ENCODE data around the gene OR13C5. TPM values are rescaled to one million over a fixed set of nuclear protein-coding genes. Genes with fewer than 3 reads are reported as not detected.

OR13C5 gene
- total and polyA plus RNA-seq, 4 experiments from 2014 or later, result not detected

DNA sequence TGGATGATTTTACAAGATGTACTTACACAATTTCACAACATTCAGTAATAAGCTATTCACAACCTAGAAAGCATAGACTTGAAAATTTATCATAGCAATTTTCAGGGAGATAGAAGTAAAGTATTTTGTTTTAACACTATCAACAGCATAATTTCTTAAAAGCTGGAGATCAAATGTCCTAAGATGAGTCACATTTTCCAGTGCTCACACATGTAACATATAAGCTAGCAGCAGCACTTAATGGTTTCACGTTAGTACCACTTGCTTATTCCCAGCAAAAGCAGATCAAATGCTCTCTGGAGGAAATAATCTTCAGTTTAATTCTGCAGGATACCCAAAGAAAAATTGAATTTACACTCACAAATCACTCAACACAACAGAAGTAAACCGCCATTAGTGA lies 23.8 kb downstream of the OR13C5 start:
- no peak for DNase-seq
- ChIA-PET CTCF (ENCODE audit: partially characterized antibody) (no interaction called here), POLR2A (ENCODE audit: partially characterized antibody) (no interaction called here)
- Histone ChIP-seq H3K4me1 (ENCODE audit: insufficient read depth, low read length) (no peaks in the 10 kb centered on the region), H3K36me3 (ENCODE audit: insufficient read depth, low read length) (no peaks in the 10 kb centered on the region), H3K9me3 (ENCODE audit: control insufficient read depth in 1 of 2, low read length in 2 of 2) (no peaks in the 10 kb centered on the region), H3K4me3 (ENCODE audit: low read length in 2 of 2) (no peak overlapping the region), H3K27ac (ENCODE audit: low read depth, low read length) (no peak overlapping the region), H3K27me3 (ENCODE audit: insufficient read depth, low read length) (no peaks in the 10 kb centered on the region)
- no peaks in the 10 kb centered on the region for H3K27me3 Mint-ChIP-seq
- H3K27ac Mint-ChIP-seq, result no peak overlapping the region
- H3K4me3 Mint-ChIP-seq, result no peak overlapping the region
- no peaks in the 10 kb centered on the region for H3K36me3 Mint-ChIP-seq
- intact Hi-C loops (cut with micrococcal nuclease), result no loop called here
- peaks cover 4 to 28% (median 5%) of the 10 kb centered on the region in 8 donors for H3K9me3 Mint-ChIP-seq
- H3K4me1 Mint-ChIP-seq, result no peaks in the 10 kb centered on the region

DNA sequence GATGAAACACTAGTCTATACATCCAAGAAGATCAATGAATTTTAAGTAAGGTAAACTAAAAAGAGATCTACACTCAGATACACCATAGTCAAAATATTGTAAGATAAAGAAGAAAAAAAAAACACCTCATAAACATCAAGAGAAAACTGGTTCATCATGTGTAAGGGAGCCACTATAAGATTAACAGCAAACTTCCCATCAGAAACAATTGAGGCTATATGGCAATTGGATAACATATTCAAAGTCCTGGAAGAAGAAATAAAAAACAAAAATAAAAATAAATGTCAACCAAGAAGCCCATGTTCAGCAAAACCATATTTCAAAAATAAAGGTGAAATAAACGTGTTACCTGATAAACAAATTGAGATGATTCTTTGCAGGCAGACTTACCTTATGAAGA lies 26.6 kb downstream of the OR13C5 start:
- Mint-ChIP-seq H3K4me1 (no peaks in the 10 kb centered on the region), H3K27me3 (no peaks in the 10 kb centered on the region), H3K9me3 (peaks cover 2 to 28% (median 5%) of the 10 kb centered on the region in 8 donors), H3K36me3 (no peaks in the 10 kb centered on the region), H3K4me3 (no peak overlapping the region), H3K27ac (no peak overlapping the region)
- intact Hi-C loops (cut with micrococcal nuclease), result no loop called here
- H3K4me3 ChIP-seq (ENCODE audit: low read length in 2 of 2), result no peak overlapping the region
- no peaks in the 10 kb centered on the region for H3K9me3 ChIP-seq (ENCODE audit: control insufficient read depth in 1 of 2, low read length in 2 of 2)
- CTCF ChIA-PET (ENCODE audit: partially characterized antibody), result no interaction called here
- no peaks in the 10 kb centered on the region for H3K4me1 ChIP-seq (ENCODE audit: insufficient read depth, low read length)
- H3K36me3 ChIP-seq (ENCODE audit: insufficient read depth, low read length), result no peaks in the 10 kb centered on the region
- H3K27ac ChIP-seq (ENCODE audit: low read depth, low read length), result no peak overlapping the region
- no peak for DNase-seq
- H3K27me3 ChIP-seq (ENCODE audit: insufficient read depth, low read length), result no peaks in the 10 kb centered on the region
- POLR2A ChIA-PET (ENCODE audit: partially characterized antibody), result no interaction called here

DNA sequence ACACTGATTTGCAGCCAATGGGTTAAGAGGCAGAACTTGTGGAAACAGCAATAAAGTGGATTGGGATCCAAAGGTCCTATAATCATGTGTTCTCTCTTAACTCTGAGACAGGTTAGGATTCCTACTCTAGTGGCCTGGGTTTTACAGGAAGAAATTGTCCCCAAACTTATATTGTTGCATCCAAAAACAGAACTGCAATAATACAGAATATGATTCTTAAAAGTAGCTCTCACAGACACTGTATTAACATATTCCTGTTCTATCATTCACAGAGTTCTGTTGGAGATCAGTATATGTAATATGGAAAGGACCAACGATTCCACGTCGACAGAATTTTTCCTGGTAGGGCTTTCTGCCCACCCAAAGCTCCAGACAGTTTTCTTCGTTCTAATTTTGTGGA lies 30.3 kb downstream of the OR13C5 start, which contains the start of gene OR13C8:
OR13C8 (plus strand) TSS at position 301 of the 400 bp plus-strand sequence; CDS start at position 301, 0 bp downstream.
- no peak within 1 kb of the TSS for H3K27ac ChIP-seq (ENCODE audit: low read depth, low read length)
- POLR2A ChIA-PET (ENCODE audit: partially characterized antibody), result no interaction called here
- peaks cover 2 to 24% (median 5%) of the 10 kb centered on the region in 8 donors for H3K9me3 Mint-ChIP-seq
- no peaks in the 10 kb centered on the region for H3K36me3 Mint-ChIP-seq
- CTCF ChIA-PET (ENCODE audit: partially characterized antibody), result no interaction called here
- no peaks in the 10 kb centered on the region for H3K27me3 Mint-ChIP-seq
- H3K27ac Mint-ChIP-seq, result no peak within 1 kb of the TSS
- no peak for DNase-seq
- intact Hi-C loops (cut with micrococcal nuclease), result no loop called here
- H3K4me3 Mint-ChIP-seq, result no peak within 1 kb of the TSS
- no peaks in the 10 kb centered on the region for H3K36me3 ChIP-seq (ENCODE audit: insufficient read depth, low read length)
- no peaks in the 10 kb centered on the region for H3K9me3 ChIP-seq (ENCODE audit: control insufficient read depth in 1 of 2, low read length in 2 of 2)
- H3K4me1 Mint-ChIP-seq, result no peaks in the 10 kb centered on the region
- no peak within 1 kb of the TSS for H3K4me3 ChIP-seq (ENCODE audit: low read length in 2 of 2)
- no peaks in the 10 kb centered on the region for H3K27me3 ChIP-seq (ENCODE audit: insufficient read depth, low read length)
- no peaks in the 10 kb centered on the region for H3K4me1 ChIP-seq (ENCODE audit: insufficient read depth, low read length)

DNA sequence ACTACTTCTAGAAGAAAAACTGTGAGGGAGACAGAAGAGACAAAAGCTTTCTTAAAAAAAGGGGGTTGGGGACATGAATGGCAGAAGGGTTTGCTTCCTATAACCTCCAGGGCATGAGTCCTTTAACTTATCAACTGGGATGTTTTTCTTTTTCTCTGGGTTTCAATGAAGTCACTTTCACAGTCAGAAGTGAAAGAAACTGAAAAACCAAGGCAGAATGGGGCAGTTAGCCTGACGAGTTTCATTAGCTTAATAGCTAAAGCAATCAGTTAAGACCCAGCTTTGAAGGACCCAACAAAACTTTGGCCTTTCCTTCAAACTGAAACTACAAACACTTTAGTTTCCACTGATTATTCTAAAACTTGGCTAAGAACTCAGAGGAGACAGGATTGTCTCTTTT lies 34.9 kb downstream of the OR13C5 start:
- no peaks in the 10 kb centered on the region for H3K27me3 Mint-ChIP-seq
- no peaks in the 10 kb centered on the region for H3K27me3 ChIP-seq (ENCODE audit: insufficient read depth, low read length)
- H3K36me3 Mint-ChIP-seq, result no peaks in the 10 kb centered on the region
- no peak overlapping the region for H3K27ac ChIP-seq (ENCODE audit: low read depth, low read length)
- DNase-seq, result no peak
- CTCF ChIA-PET (ENCODE audit: partially characterized antibody), result no interaction called here
- intact Hi-C loops (cut with micrococcal nuclease), result no loop called here
- no peak overlapping the region for H3K4me3 Mint-ChIP-seq
- H3K4me3 ChIP-seq (ENCODE audit: low read length in 2 of 2), result no peak overlapping the region
- peaks cover 0 to 4% (median 0%) of the 10 kb centered on the region in 8 donors for H3K9me3 Mint-ChIP-seq
- H3K4me1 ChIP-seq (ENCODE audit: insufficient read depth, low read length), result no peaks in the 10 kb centered on the region
- H3K27ac Mint-ChIP-seq, result no peak overlapping the region
- no peaks in the 10 kb centered on the region for H3K36me3 ChIP-seq (ENCODE audit: insufficient read depth, low read length)
- no peaks in the 10 kb centered on the region for H3K4me1 Mint-ChIP-seq
- POLR2A ChIA-PET (ENCODE audit: partially characterized antibody), result no interaction called here
- H3K9me3 ChIP-seq (ENCODE audit: control insufficient read depth in 1 of 2, low read length in 2 of 2), result no peaks in the 10 kb centered on the region

DNA sequence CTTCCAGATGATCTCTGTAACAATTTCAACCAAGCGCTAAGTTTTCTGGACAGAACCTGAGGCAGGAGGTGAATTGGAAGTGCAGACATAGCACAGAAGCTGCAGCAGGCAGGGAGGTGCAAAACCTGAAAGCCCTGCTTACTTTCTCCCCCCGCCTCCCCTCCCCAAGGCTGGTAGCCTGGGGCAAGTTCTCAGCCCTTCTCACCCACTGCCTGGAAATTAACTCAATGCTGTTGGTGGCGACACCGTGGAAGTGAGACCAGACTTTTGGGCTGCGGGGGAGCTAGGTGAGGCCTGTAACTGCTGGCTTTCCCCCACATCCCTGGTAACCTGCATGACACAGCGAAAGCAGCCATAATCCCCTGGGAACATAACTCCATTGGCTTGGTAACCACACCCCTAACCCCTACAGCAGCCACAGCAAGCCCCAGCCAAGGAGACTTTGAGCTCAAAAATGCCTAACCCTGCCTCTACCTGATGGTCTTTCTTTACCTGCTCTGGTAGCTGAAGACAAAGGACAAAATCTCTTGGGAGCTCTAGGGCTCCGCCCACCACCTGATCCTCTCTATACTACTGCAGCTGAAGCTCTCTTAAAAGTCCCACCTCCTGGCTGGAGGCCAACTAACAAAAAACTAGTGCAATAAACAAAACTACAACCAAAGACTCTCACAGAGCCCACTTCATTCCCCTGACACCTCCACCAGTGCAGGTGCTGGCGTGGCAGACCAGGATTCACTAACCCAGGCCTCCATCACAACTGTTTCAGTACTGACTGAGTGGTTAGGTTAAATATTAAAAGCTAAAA lies 42.2 kb downstream of the OR13C5 start:
- no peak for DNase-seq
- Mint-ChIP-seq H3K4me3 (no peak overlapping the region), H3K4me1 (no peaks in the 10 kb centered on the region), H3K27ac (peak overlapping the region in 1 of 7 donors; percentile 25), H3K9me3 (peaks cover 0 to 18% (median 6%) of the 10 kb centered on the region in 8 donors), H3K27me3 (peaks cover 0 to 2% of the 10 kb centered on the region in 2 donors), H3K36me3 (no peaks in the 10 kb centered on the region)
- no peak overlapping the region for H3K4me3 ChIP-seq (ENCODE audit: low read length in 2 of 2)
- H3K4me1 ChIP-seq (ENCODE audit: insufficient read depth, low read length), result no peaks in the 10 kb centered on the region
- H3K36me3 ChIP-seq (ENCODE audit: insufficient read depth, low read length), result no peaks in the 10 kb centered on the region
- no peaks in the 10 kb centered on the region for H3K9me3 ChIP-seq (ENCODE audit: control insufficient read depth in 1 of 2, low read length in 2 of 2)
- H3K27me3 ChIP-seq (ENCODE audit: insufficient read depth, low read length), result no peaks in the 10 kb centered on the region
- intact Hi-C loops (cut with micrococcal nuclease), result no loop called here
- H3K27ac ChIP-seq (ENCODE audit: low read depth, low read length), result no peak overlapping the region
- POLR2A ChIA-PET (ENCODE audit: partially characterized antibody), result no interaction called here
- CTCF ChIA-PET (ENCODE audit: partially characterized antibody), result no interaction called here

DNA sequence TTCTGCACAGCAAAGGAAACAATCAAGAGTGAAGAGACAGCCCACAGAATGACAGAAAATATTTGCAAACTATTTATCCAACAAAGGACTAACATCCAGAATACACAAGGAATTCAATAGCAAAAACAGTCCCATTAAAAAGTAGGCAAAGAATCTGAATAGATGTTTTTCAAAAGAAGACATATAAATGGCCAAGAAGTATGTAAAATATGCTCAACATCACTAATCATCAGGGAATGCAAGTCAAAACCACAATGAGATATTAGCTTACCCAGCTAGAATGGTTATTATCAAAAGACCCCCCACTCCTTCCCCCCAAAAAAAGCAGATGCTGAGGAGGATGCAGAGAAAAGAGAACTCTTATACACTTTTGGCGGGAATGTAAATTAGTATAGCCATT lies 43.7 kb downstream of the OR13C5 start:
- Mint-ChIP-seq H3K27ac (no peak overlapping the region), H3K4me3 (no peak overlapping the region), H3K9me3 (peaks cover 0 to 17% (median 5%) of the 10 kb centered on the region in 8 donors), H3K4me1 (no peaks in the 10 kb centered on the region), H3K27me3 (peaks cover 0 to 3% of the 10 kb centered on the region in 2 donors), H3K36me3 (no peaks in the 10 kb centered on the region)
- Histone ChIP-seq H3K4me3 (ENCODE audit: low read length in 2 of 2) (no peak overlapping the region), H3K9me3 (ENCODE audit: control insufficient read depth in 1 of 2, low read length in 2 of 2) (no peaks in the 10 kb centered on the region), H3K4me1 (ENCODE audit: insufficient read depth, low read length) (no peaks in the 10 kb centered on the region), H3K27ac (ENCODE audit: low read depth, low read length) (no peak overlapping the region), H3K27me3 (ENCODE audit: insufficient read depth, low read length) (no peaks in the 10 kb centered on the region), H3K36me3 (ENCODE audit: insufficient read depth, low read length) (no peaks in the 10 kb centered on the region)
- ChIA-PET CTCF (ENCODE audit: partially characterized antibody) (no interaction called here), POLR2A (ENCODE audit: partially characterized antibody) (no interaction called here)
- no peak for DNase-seq
- intact Hi-C loops (cut with micrococcal nuclease), result no loop called here

DNA sequence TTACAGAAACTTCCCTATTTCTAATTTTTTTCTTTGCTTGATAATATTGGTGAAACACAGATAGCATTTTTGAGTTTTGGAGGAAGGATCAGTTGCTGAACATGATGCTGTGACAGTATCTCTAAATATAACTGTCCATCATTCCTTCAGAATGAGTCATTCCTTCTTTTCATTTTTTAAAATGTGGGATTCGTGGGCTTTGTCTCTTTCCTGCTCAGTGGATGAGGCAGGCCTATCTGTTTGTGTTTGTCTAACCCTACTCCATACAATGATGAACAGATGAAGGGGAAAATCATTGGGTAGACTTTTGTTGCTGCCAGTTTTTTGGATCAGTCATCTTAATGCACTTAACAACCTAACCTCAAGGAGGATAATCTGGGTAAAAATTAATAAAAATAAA lies 46.0 kb downstream of the OR13C5 start:
- ChIA-PET POLR2A (ENCODE audit: partially characterized antibody) (no interaction called here), CTCF (ENCODE audit: partially characterized antibody) (no interaction called here)
- intact Hi-C loops (cut with micrococcal nuclease), result no loop called here
- no peaks in the 10 kb centered on the region for H3K4me1 ChIP-seq (ENCODE audit: insufficient read depth, low read length)
- no peaks in the 10 kb centered on the region for H3K9me3 ChIP-seq (ENCODE audit: control insufficient read depth in 1 of 2, low read length in 2 of 2)
- H3K27me3 Mint-ChIP-seq, result peaks cover 0 to 3% of the 10 kb centered on the region in 2 donors
- H3K27me3 ChIP-seq (ENCODE audit: insufficient read depth, low read length), result no peaks in the 10 kb centered on the region
- peaks cover 0 to 14% (median 5%) of the 10 kb centered on the region in 8 donors for H3K9me3 Mint-ChIP-seq
- no peaks in the 10 kb centered on the region for H3K36me3 Mint-ChIP-seq
- no peak overlapping the region for H3K27ac Mint-ChIP-seq
- no peaks in the 10 kb centered on the region for H3K36me3 ChIP-seq (ENCODE audit: insufficient read depth, low read length)
- no peak overlapping the region for H3K27ac ChIP-seq (ENCODE audit: low read depth, low read length)
- no peak overlapping the region for H3K4me3 Mint-ChIP-seq
- no peaks in the 10 kb centered on the region for H3K4me1 Mint-ChIP-seq
- H3K4me3 ChIP-seq (ENCODE audit: low read length in 2 of 2), result no peak overlapping the region
- no peak for DNase-seq

All from CD4-positive, alpha-beta memory T cell (primary cell).